K562 (cell line): ENCODE data around the gene GCNT4. TPM values are rescaled to one million over a fixed set of nuclear protein-coding genes. Genes with fewer than 3 reads are reported as not detected.

ENCODE experiments used
- ATAC-seq: fragments of 200-7000 bp; cut with Tn5 transposase; 3 replicates; pipeline ENCODE4 v1.9.1; 2020; ENCODE audit warnings: moderate library complexity
- BruUV-seq: library from RNA; stranded (reverse); fragments of 400-500 nt; replicated peaks from 2 replicates; lab custom pipeline; 2021; lab: Mats Ljungman, UMichigan
- CTCF ChIA-PET: fragments of 300-600 bp; formaldehyde crosslinking; extraction: SDS; loops from one replicate; lab custom pipeline; 2021; ENCODE audit warnings: low intra/inter-chr PET ratio; lab: Yijun Ruan, JAX
- POLR2A ChIA-PET: fragments of 300-600, 350-650 bp; sonication (Branson Sonifier 250); formaldehyde crosslinking; extraction: SDS; loops from one replicate; lab custom pipeline; 2021; ENCODE audit warnings: antibody characterized with exemption, inconsistent platforms; lab: Yijun Ruan, JAX
- DNase-seq, 4 experiments: peaks; one replicate each; pipeline versions ENCODE4 v3.0.0 to v3.0.0-alpha.2; 2011 to 2018; ENCODE audit warnings: low spot score in 3 of 4, mixed read lengths in 3 of 4; ENCODE audit errors: extremely low read depth in 1 of 4
- FAIRE-seq: peaks from 2 replicates; lab custom pipeline; 2011; peaks lifted over from hg19 to GRCh38; lab: Jason Lieb, UNC
- H2AFZ ChIP-seq: 2 replicates; pipeline ENCODE4 v1.6.0; 2011; ENCODE audit warnings: low read depth, low read length, control low read depth, inconsistent platforms
- H3K27ac ChIP-seq: fragments of 200-600 bp; 3 replicates; pipeline ENCODE4 v1.8.0; 2011; ENCODE audit warnings: low read depth, mild to moderate bottlenecking, control low read depth, inconsistent platforms, low read length, moderate library complexity, mixed read lengths; ENCODE audit errors: extremely low read depth
- H3K27me3 ChIP-seq, 2 experiments: fragments of 300-600 bp in 1 of 2; 2 replicates in 1 of 2; 3 replicates in 1 of 2; pipeline versions ENCODE4 v1.6.0 to v1.8.0; 2011; ENCODE audit warnings: inconsistent platforms in 2 of 2, low read length in 2 of 2, mild to moderate bottlenecking in 1 of 2, mixed read lengths in 1 of 2, moderate library complexity in 1 of 2; ENCODE audit not compliant: control insufficient read depth in 2 of 2, insufficient read depth in 2 of 2
- H3K36me3 ChIP-seq: fragments of 300-600 bp; 3 replicates; pipeline ENCODE4 v1.8.0; 2011; ENCODE audit warnings: mild to moderate bottlenecking, low read length, inconsistent platforms; ENCODE audit not compliant: control insufficient read depth, insufficient read depth
- H3K4me1 ChIP-seq, 2 experiments: fragments of 200-600 bp in 1 of 2; replicated peaks in 1 of 2; 2 replicates in 1 of 2; 3 replicates in 1 of 2; pipeline versions ENCODE4 v1.5.1 to v1.8.0; 2011; ENCODE audit warnings: inconsistent platforms in 2 of 2, low read length in 2 of 2, mild to moderate bottlenecking in 1 of 2, mixed read lengths in 1 of 2, moderate library complexity in 1 of 2; ENCODE audit not compliant: control insufficient read depth in 2 of 2, insufficient read depth in 2 of 2
- H3K4me2 ChIP-seq: 2 replicates; pipeline ENCODE4 v1.6.1; 2011; ENCODE audit warnings: low read length, control low read depth, inconsistent platforms, mixed read lengths; ENCODE audit not compliant: insufficient read depth
- H3K4me3 ChIP-seq: fragments of 200-600 bp; sonication (generic), shearing (Covaris generic); 2 replicates; pipeline ENCODE4 v1.5.1; 2016; ENCODE audit warnings: control low read depth, inconsistent platforms
- H3K79me2 ChIP-seq: fragments of 200-600 bp; 3 replicates; pipeline ENCODE4 v1.8.0; 2011; ENCODE audit warnings: low read length, inconsistent platforms; ENCODE audit not compliant: control insufficient read depth, insufficient read depth
- H3K9ac ChIP-seq, 2 experiments: 2 replicates each; pipeline versions ENCODE4 v1.6.0 to v1.6.1; 2011; ENCODE audit warnings: low read depth in 2 of 2, low read length in 2 of 2, control low read depth in 1 of 2, inconsistent platforms in 1 of 2, mild to moderate bottlenecking in 1 of 2, mixed read lengths in 1 of 2; ENCODE audit not compliant: insufficient read depth in 1 of 2
- H3K9me1 ChIP-seq: one replicate; pipeline ENCODE4 v1.6.0; 2011; ENCODE audit warnings: inconsistent platforms, mild to moderate bottlenecking, low read length, moderate library complexity; ENCODE audit not compliant: control insufficient read depth, insufficient read depth
- H3K9me3 ChIP-seq: replicated peaks from 2 replicates; pipeline ENCODE4 v1.5.1; 2011; ENCODE audit warnings: low read depth, low read length, inconsistent platforms; ENCODE audit not compliant: control insufficient read depth, insufficient read depth
- H4K20me1 ChIP-seq: replicated peaks from 2 replicates; pipeline ENCODE4 v1.6.1; 2011; ENCODE audit warnings: low read length, inconsistent platforms, mixed read lengths; ENCODE audit not compliant: control insufficient read depth, insufficient read depth
- POLR2H ChIP-seq: IDR thresholded peaks from 2 replicates; pipeline ENCODE4 v1.6.1; 2016; ENCODE audit warnings: missing genetic modification characterization, low read depth, mild to moderate bottlenecking, control low read depth, missing compliant biosample characterization, moderate library complexity
- WGBS: fragments of 100-300 bp; shearing (Covaris generic); methylation state at CpG from one replicate; pipeline ENCODE4 v1.1.6; 2016; ENCODE audit warnings: low coverage, mixed read lengths; ENCODE audit not compliant: insufficient coverage; ENCODE audit errors: missing lambda C conversion rate; 5-methylcytosine and 5-hydroxymethylcytosine counted together
- in situ Hi-C: fragments of 300-500 bp; cut with MboI; formaldehyde crosslinking; loops from 4 replicates; pipeline ENCODE4 v1.15.0; 2018; ENCODE audit warnings: inconsistent platforms, mixed read lengths
- intact Hi-C: fragments of 100-400 bp; cut with micrococcal nuclease; formaldehyde crosslinking; loops from 2 replicates; pipeline ENCODE4 v1.14.2; 2022
- polyA plus RNA-seq, 8 experiments: library from polyadenylated mRNA; depleted of rRNA in 4 of 8; stranded (reverse) in 5 of 8; unstranded in 3 of 8; fragments of >200 nt; fragmentation: Nextera tagmentation in 2 of 8; fragmentation: Illumina TruSeq in 1 of 8; extraction: Ambion mirVana in 2 of 8; extraction: Trizol in 1 of 8; gene quantifications; 2 replicates each; pipeline versions ENCODE4 v1.2.1 to v1.2.3, GENCODE V29; 2011 to 2014; ENCODE audit warnings: inconsistent platforms in 1 of 8, missing spikeins in 1 of 8
- total RNA-seq, 7 experiments: library from RNA; depleted of rRNA in 6 of 7; stranded (reverse); fragments of >200 nt in 6 of 7; fragmentation: Illumina TruSeq in 2 of 7; extraction: Trizol in 2 of 7; gene quantifications; 2 replicates each; pipeline versions ENCODE4 v1.2.1 to v1.2.3, GENCODE V29; 2011 to 2021; ENCODE audit warnings: low replicate concordance in 1 of 7
- TF ChIP-seq, protein P1 (sequence below): fragments of 250-450 bp; sonication (Bioruptor Pico); IDR thresholded peaks from 2 replicates; pipeline ENCODE4 v1.8.0; 2021; ENCODE audit warnings: borderline replicate concordance, mild to moderate bottlenecking, moderate library complexity; ENCODE audit not compliant: poor library complexity, severe bottlenecking

GCNT4 gene
- total and polyA plus RNA-seq, 9 of the 15 experiments (the other 6 are each of a cell fraction or from before 2014, with no cell fraction given) = 0.01 TPM; not detected in 8

DNA sequence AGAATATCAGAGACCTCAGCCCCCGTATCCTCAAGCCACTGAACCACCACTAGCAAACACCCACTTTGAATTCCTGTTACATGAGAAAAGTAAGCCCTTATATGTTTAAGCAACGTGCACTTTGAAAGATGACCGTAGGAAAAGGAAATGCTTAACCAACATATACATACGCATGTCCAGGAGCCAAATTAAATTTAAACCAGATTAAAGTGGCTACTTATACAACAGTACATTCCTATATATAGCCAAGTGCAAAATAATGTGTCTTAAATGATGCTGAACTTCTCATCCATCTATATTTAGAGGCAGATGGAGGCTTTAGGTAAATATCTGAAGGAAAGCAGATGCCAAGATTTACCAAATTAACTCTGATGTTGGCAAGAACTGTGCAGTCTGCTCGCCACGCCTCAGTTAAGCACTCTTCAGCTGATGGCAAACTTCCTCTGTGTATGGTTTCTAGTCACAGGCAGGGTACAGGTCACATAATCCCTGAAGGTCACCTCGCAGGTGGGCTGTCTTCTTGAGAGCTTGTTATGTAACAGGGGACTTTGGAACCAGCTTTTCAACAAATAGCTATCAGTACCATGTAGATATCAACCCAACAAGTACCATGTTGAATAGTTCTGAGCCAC lies 8.6 kb downstream of the GCNT4 start (continued):
- TF ChIP-seq, protein P1, sequence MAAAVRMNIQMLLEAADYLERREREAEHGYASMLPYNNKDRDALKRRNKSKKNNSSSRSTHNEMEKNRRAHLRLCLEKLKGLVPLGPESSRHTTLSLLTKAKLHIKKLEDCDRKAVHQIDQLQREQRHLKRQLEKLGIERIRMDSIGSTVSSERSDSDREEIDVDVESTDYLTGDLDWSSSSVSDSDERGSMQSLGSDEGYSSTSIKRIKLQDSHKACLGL (CRISPR knock-in tag) = no peak

- intact Hi-C loops (no loop called here), in situ Hi-C loops (no loop called here)
- H2AFZ ChIP-seq = no peak overlapping the region
- no peak overlapping the region for H3K9ac ChIP-seq
- no peaks in the 10 kb centered on the region for H3K36me3 ChIP-seq
- FAIRE-seq = no peak
- no peak for DNase-seq
- H3K9me3 ChIP-seq = no peaks in the 10 kb centered on the region
- H3K9me1 ChIP-seq = no peaks in the 10 kb centered on the region
- H3K4me1 ChIP-seq = no peaks in the 10 kb centered on the region
- no peak for TF ChIP-seq POLR2H (tag)
- H3K27ac ChIP-seq = no peak overlapping the region
- CTCF ChIA-PET = no interaction called here
- no peak for ATAC-seq
- WGBS = 0% methylated on average over 1 of the region's 1 CpG
- H3K4me2 ChIP-seq = no peak overlapping the region
- no peak overlapping the region for H3K4me3 ChIP-seq
- no TSS peak for BruUV-seq
- POLR2A ChIA-PET = no interaction called here
- no peaks in the 10 kb centered on the region for H3K79me2 ChIP-seq
- H3K27me3 ChIP-seq = peaks cover 0 to 7% of the 10 kb centered on the region in 2 experiments; a peak in 2 of 5 replicates
- H4K20me1 ChIP-seq = no peaks in the 10 kb centered on the region
These were observed 9.8 kb downstream of the GCNT4 start for GRCh38 chr5:75042522-75042921.
